Colonic mucosa (tissue), 4 donors: Measurements from ENCODE around the gene C5orf15. TPM values are rescaled to one million over a fixed set of nuclear protein-coding genes. Genes with fewer than 3 reads are reported as not detected.

Source experiments
- DNase-seq: peaks from one replicate; pipeline ENCODE4 v3.0.0-alpha.2; 2020
- H3K27ac ChIP-seq: fragments of 200-600 bp; one replicate; pipeline ENCODE4 v1.8.0; 2021
- H3K27me3 ChIP-seq: fragments of 200-600 bp; one replicate; pipeline ENCODE4 v1.8.0; 2021
- H3K36me3 ChIP-seq: fragments of 200-600 bp; one replicate; pipeline ENCODE4 v1.8.0; 2021
- H3K4me1 ChIP-seq: fragments of 200-600 bp; one replicate; pipeline ENCODE4 v1.8.0; 2021; ENCODE audit warnings: mild to moderate bottlenecking
- H3K4me3 ChIP-seq: fragments of 200-600 bp; one replicate; pipeline ENCODE4 v1.8.0; 2021
- H3K9ac ChIP-seq, 2 donors: one replicate each; pipeline ENCODE4 v1.7.0; 2013; ENCODE audit warnings: control low read depth in 2 of 2, low read depth in 2 of 2, low read length in 2 of 2
- H3K9me3 ChIP-seq: fragments of 200-600 bp; one replicate; pipeline ENCODE4 v1.8.0; 2021
- CTCF ChIP-seq: fragments of 200-600 bp; IDR thresholded peaks from one replicate; pipeline ENCODE4 v1.8.0; 2022; ENCODE audit warnings: antibody characterized with exemption, mild to moderate bottlenecking
- intact Hi-C: fragments of 100-400 bp; cut with DNase I; formaldehyde crosslinking; loops from one replicate; pipeline ENCODE4 v1.14.1; 2022
- total RNA-seq, 2 donors: library from RNA; stranded (reverse); fragmentation: NEBNext Ultra II Directional in 1 of 2; extraction: Animal tissue kit (Norgen Biotek cat#: 25700) in 1 of 2; gene quantifications; one replicate each; pipeline ENCODE4 v1.2.1, GENCODE V29; 2021
- donor health status: healthy.
- donor health status: DM: no; HTN: no; CAD: no.
- donor health status: DM: no; HTN: no; CAD: no.

C5orf15 gene
- total RNA-seq, 2 donors from 2014 or later = 21.1 to 31.9 TPM

GRCh38 chr5:133934311-133934710, 34.1 kb downstream of the C5orf15 start:
- Histone ChIP-seq H3K9ac (no peak overlapping the region), H3K36me3 (no peaks in the 10 kb centered on the region), H3K4me1 (no peaks in the 10 kb centered on the region), H3K9me3 (no peaks in the 10 kb centered on the region), H3K4me3 (no peak overlapping the region), H3K27me3 (no peaks in the 10 kb centered on the region), H3K27ac (no peak overlapping the region)
- no peak for TF ChIP-seq CTCF
- DNase-seq = no peak
- intact Hi-C loops = no loop called here

GRCh38 chr5:133933670-133934295, 34.6 kb downstream of the C5orf15 start:
- no peak overlapping the region for H3K4me3 ChIP-seq
- intact Hi-C loops = no loop called here
- H3K27me3 ChIP-seq = no peaks in the 10 kb centered on the region
- no peak for DNase-seq
- H3K9ac ChIP-seq = no peak overlapping the region
- TF ChIP-seq CTCF = no peak
- no peaks in the 10 kb centered on the region for H3K9me3 ChIP-seq
- H3K36me3 ChIP-seq = no peaks in the 10 kb centered on the region
- H3K4me1 ChIP-seq = no peaks in the 10 kb centered on the region
- H3K27ac ChIP-seq = no peak overlapping the region

- Histone ChIP-seq H3K9ac (no peak overlapping the region), H3K36me3 (no peaks in the 10 kb centered on the region), H3K27me3 (no peaks in the 10 kb centered on the region), H3K9me3 (no peaks in the 10 kb centered on the region), H3K4me3 (no peak overlapping the region), H3K27ac (no peak overlapping the region), H3K4me1 (no peaks in the 10 kb centered on the region)
- no peak for DNase-seq
- intact Hi-C loops = no loop called here
- TF ChIP-seq CTCF = no peak
Observed at GRCh38 chr5:133933169-133933509, 35.3 kb downstream of the C5orf15 start.

- no peaks in the 10 kb centered on the region for H3K4me1 ChIP-seq
- intact Hi-C loops = no loop called here
- no peak overlapping the region for H3K9ac ChIP-seq
- no peaks in the 10 kb centered on the region for H3K27me3 ChIP-seq
- H3K9me3 ChIP-seq = no peaks in the 10 kb centered on the region
- no peaks in the 10 kb centered on the region for H3K36me3 ChIP-seq
- no peak overlapping the region for H3K4me3 ChIP-seq
- H3K27ac ChIP-seq = no peak overlapping the region
- DNase-seq = no peak
- no peak for TF ChIP-seq CTCF
Observed at GRCh38 chr5:133932441-133933168, 35.8 kb downstream of the C5orf15 start.

- no peak overlapping the region for H3K9ac ChIP-seq
- H3K4me3 ChIP-seq = no peak overlapping the region
- H3K36me3 ChIP-seq = no peaks in the 10 kb centered on the region
- no peaks in the 10 kb centered on the region for H3K4me1 ChIP-seq
- H3K27ac ChIP-seq = no peak overlapping the region
- no peak for TF ChIP-seq CTCF
- no peak for DNase-seq
- intact Hi-C loops = no loop called here
- H3K9me3 ChIP-seq = no peaks in the 10 kb centered on the region
- H3K27me3 ChIP-seq = no peaks in the 10 kb centered on the region
Observed at GRCh38 chr5:133931546-133931945, 36.9 kb downstream of the C5orf15 start.
